UCSD-AML1 (cell line): ENCODE measurements around the gene STIM1.
"Not testable (repeated sequence)": the region's sequence is repeated elsewhere in the genome, so short reads cannot be mapped to it uniquely, and the experiment has no call there.

Experiments used
- DNase-seq: peaks from one replicate; lab custom pipeline; 2025; ENCODE audit not compliant: unreplicated experiment; lab: John Stamatoyannopoulos, UW

STIM1 gene

GRCh38 chr11:3854977-3855807, at the start of gene STIM1:
Gene STIM1 (plus strand): TSS chr11:3855664. CDS start chr11:3856271, 607 bp downstream.
- DNase-seq, result peak; percentile 97

- DNase-seq, result peak; percentile 70
Observed at GRCh38 chr11:3807909-3808860, 47.3 kb upstream of the STIM1 start, which contains the start of gene PGAP2. Gene PGAP2 (plus strand): TSS chr11:3808560. CDS start chr11:3811260, 2,700 bp downstream.

DNA sequence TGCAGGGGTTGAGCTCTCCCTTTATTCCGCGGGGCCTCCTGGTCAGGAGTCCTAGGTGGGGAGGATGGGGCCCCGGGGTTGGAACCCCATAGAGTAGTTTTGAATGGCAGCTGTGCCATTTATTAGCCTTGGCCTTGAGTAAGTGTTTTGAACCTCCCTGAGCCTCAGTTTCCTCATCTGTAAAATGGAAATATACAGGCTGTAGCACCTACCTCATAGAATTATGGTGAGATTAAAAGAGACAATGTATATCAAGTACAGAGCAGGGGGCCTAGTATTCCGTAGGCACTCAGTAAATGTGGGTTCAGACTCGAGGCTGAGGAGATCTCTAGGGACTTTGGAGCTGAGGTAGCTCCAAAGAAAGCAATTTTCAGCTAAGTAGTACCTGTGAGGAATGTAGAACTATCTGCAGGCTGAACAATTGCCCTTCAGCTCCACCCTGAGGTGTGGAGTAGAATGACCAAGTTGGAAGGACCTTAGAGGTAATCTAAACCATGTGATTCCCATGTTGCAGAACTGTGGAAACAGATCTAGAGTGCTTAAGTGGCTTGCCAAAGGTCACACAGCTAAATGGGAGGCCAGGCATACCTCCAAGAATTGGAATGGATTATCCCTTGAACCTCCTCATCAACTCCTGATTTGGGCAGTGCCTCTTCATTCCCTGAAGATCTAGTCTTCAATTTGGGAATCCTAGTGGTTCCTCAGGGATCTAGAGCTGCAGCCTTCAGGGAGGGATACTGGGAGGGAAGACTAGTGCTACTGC, 46.4 kb upstream of the STIM1 start:
- no peak for DNase-seq

DNA sequence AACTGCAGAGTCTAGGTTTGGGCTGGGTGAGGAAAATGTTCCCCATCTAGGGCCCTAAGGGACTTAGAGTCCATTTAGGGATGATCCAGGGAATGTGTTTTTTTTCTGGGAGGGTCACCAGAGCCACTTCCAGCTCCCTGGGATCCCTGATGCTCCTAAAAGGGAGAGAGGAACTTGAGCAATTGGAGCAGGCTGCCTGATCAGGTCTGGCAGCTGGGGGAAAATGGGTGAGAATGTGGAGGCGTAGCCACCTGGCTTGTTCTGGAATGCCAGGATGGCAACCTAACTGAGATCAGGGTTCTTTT, 45.9 kb upstream of the STIM1 start:
- no peak for DNase-seq

DNA sequence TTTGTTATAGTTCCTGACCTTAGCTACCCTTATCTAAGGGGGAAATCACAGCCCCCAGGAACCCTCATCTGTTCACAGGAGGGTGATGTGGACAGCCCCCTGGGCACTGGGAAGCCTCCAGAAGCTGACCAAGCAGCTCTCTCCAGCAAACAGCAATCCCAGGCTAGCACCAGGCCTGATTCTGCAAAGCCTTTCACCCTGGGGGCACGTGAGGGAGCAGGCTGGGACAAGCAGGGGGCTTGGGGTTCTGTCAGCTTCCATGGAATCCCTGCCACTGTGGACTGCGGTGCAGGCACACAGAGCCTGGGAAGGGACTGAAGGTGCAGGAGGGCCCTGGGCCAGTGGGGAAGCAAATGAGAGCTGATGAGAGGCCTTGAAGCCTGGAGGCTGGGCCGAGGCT, 45.0 kb upstream of the STIM1 start:
- DNase-seq, result no peak

GRCh38 chr11:3810951-3811350, 44.5 kb upstream of the STIM1 start:
- DNase-seq, result no peak

DNA sequence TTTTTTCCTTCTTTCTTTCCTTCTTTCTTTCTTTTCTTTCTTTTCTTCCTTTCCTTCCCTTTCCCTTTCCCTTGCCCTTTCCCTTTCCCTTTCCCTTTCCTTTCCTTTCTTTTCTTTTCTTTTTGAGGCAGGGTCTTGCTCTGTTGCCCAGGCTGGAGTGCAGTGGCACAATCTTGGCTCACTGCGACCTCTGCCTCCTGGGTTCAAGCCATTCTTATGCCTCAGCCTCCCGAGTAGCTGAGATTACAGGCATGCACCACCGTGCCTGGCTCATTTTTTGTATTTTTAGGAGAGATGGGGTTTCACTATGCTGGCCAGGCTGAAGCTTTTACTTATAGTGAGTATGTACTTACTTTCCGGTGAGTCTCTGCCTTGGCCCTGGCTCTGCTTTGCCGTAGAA, 40.6 kb upstream of the STIM1 start:
- not testable (repeated sequence) for DNase-seq

- DNase-seq, result no peak
Observed at GRCh38 chr11:3815845-3816244, 39.6 kb upstream of the STIM1 start.

- DNase-seq, result no peak
Observed at GRCh38 chr11:3816673-3817072, 38.8 kb upstream of the STIM1 start.

- DNase-seq, result no peak
Observed at GRCh38 chr11:3817181-3817800, 38.2 kb upstream of the STIM1 start.

GRCh38 chr11:3820971-3821370, 34.5 kb upstream of the STIM1 start:
- DNase-seq, result no peak

- no peak for DNase-seq
Observed at GRCh38 chr11:3822312-3822711, 33.2 kb upstream of the STIM1 start.

DNA sequence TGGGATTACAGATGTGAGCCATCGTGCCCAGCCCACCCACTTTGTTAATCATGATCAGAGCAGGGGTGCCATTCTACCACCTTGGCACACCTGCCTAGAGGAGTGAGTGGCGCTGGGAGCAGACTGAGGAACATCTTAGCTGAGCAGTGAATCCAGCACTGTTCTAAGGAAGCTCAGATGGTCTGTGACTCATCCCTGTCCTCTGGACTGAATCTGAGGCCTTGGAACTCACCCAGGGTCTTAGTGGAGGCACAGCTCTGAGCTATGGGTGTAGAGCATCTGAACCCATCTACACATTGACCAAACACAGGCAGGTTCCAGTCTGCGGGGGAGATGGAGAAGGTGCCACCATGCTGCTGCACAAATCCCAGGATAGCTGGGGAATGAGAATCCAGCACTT, 32.2 kb upstream of the STIM1 start:
- no peak for DNase-seq

DNA sequence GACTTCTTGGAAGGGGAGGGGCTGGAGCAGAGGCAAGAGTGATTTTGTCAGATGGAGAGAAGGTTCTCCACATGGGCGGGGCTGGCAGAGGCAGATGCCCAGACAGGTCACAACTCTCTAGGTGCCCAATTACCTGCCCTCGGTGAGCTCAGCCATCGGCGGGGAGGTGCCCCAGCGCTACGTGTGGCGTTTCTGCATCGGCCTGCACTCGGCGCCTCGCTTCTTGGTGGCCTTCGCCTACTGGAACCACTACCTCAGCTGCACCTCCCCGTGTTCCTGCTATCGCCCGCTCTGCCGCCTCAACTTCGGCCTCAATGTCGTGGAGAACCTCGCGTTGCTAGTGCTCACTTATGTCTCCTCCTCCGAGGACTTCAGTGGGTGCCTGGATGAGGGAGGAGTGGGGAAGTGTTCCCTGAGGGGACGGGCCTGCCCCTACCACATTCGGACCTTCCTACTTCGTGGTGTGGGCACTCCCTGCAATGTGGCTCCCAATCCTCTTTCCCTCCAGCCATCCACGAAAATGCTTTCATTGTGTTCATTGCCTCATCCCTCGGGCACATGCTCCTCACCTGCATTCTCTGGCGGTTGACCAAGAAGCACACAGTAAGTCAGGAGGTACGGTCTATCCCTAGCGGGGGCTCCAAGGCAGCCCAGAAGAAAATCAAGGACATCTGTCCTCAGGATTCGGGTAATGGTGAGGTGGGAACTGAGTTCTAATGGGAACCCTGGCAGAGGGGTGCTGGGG, 31.5 kb upstream of the STIM1 start:
- DNase-seq, result no peak

- DNase-seq, result peak; percentile 87
Observed at GRCh38 chr11:3824714-3825472, 30.6 kb upstream of the STIM1 start.

DNA sequence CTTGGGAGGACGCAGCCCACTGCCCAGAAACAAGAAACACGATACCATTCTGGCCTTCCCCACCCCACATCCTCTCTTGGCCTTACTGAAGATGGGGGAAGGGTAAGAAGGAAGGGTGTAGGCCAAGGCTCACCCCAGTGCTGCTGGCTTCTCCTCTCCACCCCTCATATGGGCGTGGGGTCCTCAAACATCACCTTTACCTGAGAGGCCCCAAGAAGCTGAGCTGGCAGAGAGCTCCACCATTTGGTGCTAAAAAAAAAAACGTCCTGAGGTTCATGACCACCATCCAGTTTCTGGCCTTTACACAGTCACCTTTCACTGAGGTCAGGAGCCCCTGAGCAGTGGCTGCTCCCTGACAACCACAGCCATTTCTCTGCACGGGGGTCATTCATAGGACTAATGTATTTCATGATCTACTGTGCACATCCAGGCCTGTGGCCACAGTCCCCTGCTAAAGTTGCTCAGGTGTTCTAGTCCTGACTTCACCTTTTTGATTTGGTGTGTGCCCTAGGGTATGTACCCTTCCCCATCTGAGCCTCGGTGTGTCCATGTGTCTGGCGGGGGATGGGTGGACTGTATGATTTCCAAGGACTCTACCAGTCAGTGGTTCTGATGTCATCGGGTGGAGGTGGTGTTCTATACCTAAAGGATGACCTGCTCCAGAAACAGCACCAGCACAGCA, 29.9 kb upstream of the STIM1 start:
- DNase-seq, result no peak

DNA sequence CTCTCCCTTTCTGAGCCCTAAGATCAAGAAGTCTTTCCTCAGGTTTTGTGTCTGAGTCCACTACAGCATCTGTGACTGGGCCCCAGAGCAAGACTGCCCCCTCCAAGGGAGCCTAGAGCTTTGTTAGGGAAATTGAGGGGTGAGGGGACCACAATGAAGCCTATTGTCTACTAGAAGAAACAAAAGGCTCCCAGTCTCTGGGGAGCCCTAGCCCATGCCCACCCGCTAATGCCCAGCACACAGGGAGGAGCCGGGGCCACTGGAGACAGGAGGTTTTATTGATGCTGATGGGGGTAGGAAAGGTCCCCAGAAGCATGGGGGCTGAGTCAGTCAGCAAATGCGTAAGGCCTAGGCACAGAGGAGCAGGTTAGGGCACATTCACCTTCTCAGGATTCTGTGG, 28.7 kb upstream of the STIM1 start:
- DNase-seq, result no peak

GRCh38 chr11:3827434-3828186, 27.9 kb upstream of the STIM1 start:
- DNase-seq, result no peak
